Upper lobe of right lung (tissue), 1 donor: ENCODE measurements around the gene STX18. TPM values are rescaled to one million over a fixed set of nuclear protein-coding genes. Genes with fewer than 3 reads are reported as not detected.
A peak's percentile ranks its signal among the peaks of the same experiment; 100 is the strongest.

ENCODE experiments used
- ATAC-seq: fragments of 200-7000 bp; cut with Tn5 transposase; one replicate; pipeline ENCODE4 v1.9.1; 2020; ENCODE audit warnings: mild to moderate bottlenecking, moderate library complexity
- DNase-seq: peaks from one replicate; pipeline ENCODE4 v3.0.0-alpha.2; 2020
- H3K27ac ChIP-seq: fragments of 200-600 bp; one replicate; pipeline ENCODE4 v1.8.0; 2022
- H3K27me3 ChIP-seq: fragments of 200-600 bp; one replicate; pipeline ENCODE4 v1.8.0; 2022; ENCODE audit warnings: mild to moderate bottlenecking
- H3K36me3 ChIP-seq: fragments of 200-600 bp; one replicate; pipeline ENCODE4 v1.8.0; 2022
- H3K4me1 ChIP-seq: fragments of 200-600 bp; one replicate; pipeline ENCODE4 v1.8.0; 2022
- H3K4me3 ChIP-seq: fragments of 200-600 bp; one replicate; pipeline ENCODE4 v1.8.0; 2022; ENCODE audit warnings: mild to moderate bottlenecking
- H3K9me3 ChIP-seq: fragments of 200-600 bp; one replicate; pipeline ENCODE4 v1.8.0; 2022
- CTCF ChIP-seq: fragments of 200-600 bp; IDR thresholded peaks from one replicate; pipeline ENCODE4 v1.8.0; 2022; ENCODE audit warnings: antibody characterized with exemption
- intact Hi-C: fragments of 100-400 bp; cut with DNase I; formaldehyde crosslinking; loops from one replicate; pipeline ENCODE4 v1.11.0; 2022
- total RNA-seq: library from RNA; stranded (reverse); fragmentation: NEBNext Ultra II Directional; extraction: Animal tissue kit (Norgen Biotek cat#: 25700); gene quantifications from one replicate; pipeline ENCODE4 v1.2.1, GENCODE V29; 2021
- donor health status: DM: no; HTN: yes; CAD: no; lungs with severe emphysema.

STX18 gene
- total RNA-seq, 1 donor from 2014 or later = 22.1 TPM

- intact Hi-C loops = no loop called here
- Histone ChIP-seq H3K4me1 (no peaks in the 10 kb centered on the region), H3K27ac (no peak overlapping the region), H3K36me3 (peaks cover 50% of the 10 kb centered on the region), H3K9me3 (no peaks in the 10 kb centered on the region), H3K27me3 (no peaks in the 10 kb centered on the region), H3K4me3 (no peak overlapping the region)
- DNase-seq (no peak), ATAC-seq (peak; percentile 69)
- peak; percentile 45 for TF ChIP-seq CTCF
These were observed 111.2 kb downstream of the STX18 start for GRCh38 chr4:4430492-4431195.

GRCh38 chr4:4428966-4429875 is 112.6 kb downstream of the STX18 start:
- intact Hi-C loops = no loop called here
- Histone ChIP-seq H3K4me3 (no peak overlapping the region), H3K36me3 (peaks cover 37% of the 10 kb centered on the region), H3K27me3 (no peaks in the 10 kb centered on the region), H3K9me3 (no peaks in the 10 kb centered on the region), H3K27ac (no peak overlapping the region), H3K4me1 (no peaks in the 10 kb centered on the region)
- no peak for DNase-seq
- no peak for ATAC-seq
- TF ChIP-seq CTCF = no peak

DNA sequence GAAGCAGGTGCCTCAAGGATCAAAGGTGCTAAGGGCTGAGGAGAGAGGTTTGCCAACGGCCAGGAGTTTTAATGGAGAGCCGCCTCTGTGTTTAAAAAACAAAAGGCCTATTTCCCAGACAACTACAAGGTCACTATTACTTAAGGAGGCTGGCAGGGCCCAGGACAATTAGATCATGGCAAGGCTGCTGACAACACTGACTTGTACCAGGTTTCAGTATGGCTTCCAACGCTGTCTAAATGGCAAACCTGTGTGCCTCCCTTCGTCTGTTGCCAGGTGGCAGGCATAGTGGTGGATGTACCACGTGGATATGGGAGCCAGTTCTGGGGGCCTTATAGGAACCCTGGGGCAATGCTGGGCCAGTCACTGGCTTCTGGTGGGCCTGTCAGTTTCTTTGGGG is 114.0 kb downstream of the STX18 start:
- Histone ChIP-seq H3K4me1 (no peaks in the 10 kb centered on the region), H3K4me3 (no peak overlapping the region), H3K9me3 (no peaks in the 10 kb centered on the region), H3K27me3 (no peaks in the 10 kb centered on the region), H3K27ac (no peak overlapping the region), H3K36me3 (peaks cover 37% of the 10 kb centered on the region)
- ATAC-seq (no peak), DNase-seq (no peak)
- no peak for TF ChIP-seq CTCF
- intact Hi-C loops = no loop called here

DNA sequence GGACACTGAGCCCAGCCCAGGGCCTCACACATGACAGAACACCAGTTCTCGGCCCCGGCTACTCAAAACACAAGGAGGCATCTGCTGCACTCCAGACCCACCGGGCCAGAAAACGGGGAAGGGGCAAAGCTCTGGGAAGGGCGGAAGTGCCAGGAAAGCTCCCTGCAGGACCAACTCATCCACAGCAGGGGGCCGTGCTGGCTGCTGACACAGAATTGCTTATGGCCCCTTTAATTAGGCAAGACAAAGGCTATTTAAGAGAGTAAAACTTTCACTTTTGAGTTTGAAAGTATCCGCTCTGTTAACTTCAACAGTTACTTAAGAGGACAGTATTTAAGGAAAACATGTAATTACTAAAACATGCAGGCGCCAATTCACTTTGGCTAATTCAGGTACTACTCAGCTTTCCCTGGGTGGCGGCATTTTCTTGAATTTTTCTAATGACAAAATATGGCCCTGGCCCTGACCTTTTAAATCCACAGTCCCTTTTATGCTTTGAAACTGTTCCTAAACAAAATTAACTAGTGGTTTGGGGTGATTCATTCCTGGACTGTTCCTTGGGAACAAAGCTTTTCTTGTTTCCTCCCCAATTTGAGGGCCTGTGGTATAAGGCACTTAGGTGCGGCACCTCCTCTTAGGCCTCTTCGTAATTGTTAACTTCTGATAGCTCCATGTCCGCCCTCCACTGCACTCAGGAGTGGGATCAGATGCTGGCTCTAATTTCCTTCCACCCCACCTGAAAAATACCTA is 114.6 kb downstream of the STX18 start:
- peaks cover 37% of the 10 kb centered on the region for H3K36me3 ChIP-seq
- ATAC-seq = no peak

More for the DNA sequence above, 114.6 kb downstream of the STX18 start:
- Histone ChIP-seq H3K27me3 (no peaks in the 10 kb centered on the region), H3K27ac (no peak overlapping the region), H3K9me3 (no peaks in the 10 kb centered on the region), H3K4me1 (no peaks in the 10 kb centered on the region), H3K4me3 (no peak overlapping the region)
- TF ChIP-seq CTCF = no peak
- intact Hi-C loops = no loop called here
- DNase-seq = no peak
